MM.1S (cell line): ENCODE data around the gene TMCC1.

Experiments
- CTCF ChIP-seq: fragments of 300-600 bp; sonication (generic); IDR thresholded peaks from 2 replicates; pipeline ENCODE4 v1.5.1; 2016; ENCODE audit warnings: antibody characterized with exemption, low read length, mixed read lengths
- EZH2phosphoT487 ChIP-seq: fragments of 300-600 bp; sonication (generic); IDR thresholded peaks from 2 replicates; pipeline ENCODE4 v1.6.1; 2018; ENCODE audit warnings: antibody characterized with exemption, low read length

DNA sequence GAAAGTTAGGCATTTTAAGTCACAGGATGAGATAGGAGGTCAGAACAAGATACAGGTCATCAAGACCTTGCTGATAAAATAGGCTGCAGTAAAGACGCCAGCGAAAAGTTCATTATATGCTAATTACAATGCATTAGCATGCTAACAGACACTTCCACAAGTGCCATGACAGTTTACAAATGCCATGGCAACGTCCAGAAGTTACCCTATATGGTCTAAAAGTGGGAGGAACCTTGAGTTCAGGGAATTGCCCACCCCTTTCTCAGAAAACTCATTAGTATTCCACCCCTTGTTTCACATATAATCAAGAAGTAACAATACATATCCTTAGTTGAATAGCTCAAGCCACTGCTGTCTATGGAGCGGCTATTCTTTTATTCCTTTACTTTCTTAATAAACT lies 194.3 kb downstream of the TMCC1 start:
- TF ChIP-seq CTCF: no peak
- no peak for TF ChIP-seq EZH2phosphoT487
